GM19467 (cell line): ENCODE measurements around the gene COMMD10.
"Not testable (repeated sequence)": the region's sequence is repeated elsewhere in the genome, so short reads cannot be mapped to it uniquely, and the experiment has no call there.

ENCODE experiments used
- ATAC-seq: cut with Tn5 transposase; IDR thresholded peaks from one replicate; pipeline ENCODE4 v1.9.1; 2021; ENCODE audit warnings: mild to moderate bottlenecking, moderate library complexity; ENCODE audit not compliant: unreplicated experiment

COMMD10 gene

GRCh38 chr5:116084871-116085715 is at the start of gene COMMD10:
COMMD10 (plus strand) TSS chr5:116085025.
- ATAC-seq: peak; percentile 88

- ATAC-seq: no peak
These were observed 49.7 kb upstream of the COMMD10 start for GRCh38 chr5:116035123-116035522.

GRCh38 chr5:116037236-116037822 is 47.5 kb upstream of the COMMD10 start:
- ATAC-seq: no peak

- ATAC-seq: peak; percentile 88
These were observed 46.0 kb upstream of the COMMD10 start for GRCh38 chr5:116038817-116039216.

GRCh38 chr5:116042375-116042774 is 42.5 kb upstream of the COMMD10 start:
- ATAC-seq: no peak

GRCh38 chr5:116044073-116044472 is 40.8 kb upstream of the COMMD10 start:
- no peak for ATAC-seq

- no peak for ATAC-seq
These were observed 39.0 kb upstream of the COMMD10 start for GRCh38 chr5:116045821-116046220.

GRCh38 chr5:116046261-116046660 is 38.6 kb upstream of the COMMD10 start:
- no peak for ATAC-seq

- no peak for ATAC-seq
These were observed 38.0 kb upstream of the COMMD10 start for GRCh38 chr5:116046823-116047222.

GRCh38 chr5:116058346-116058936 is 26.4 kb upstream of the COMMD10 start:
- no peak for ATAC-seq

GRCh38 chr5:116062352-116062751 is 22.5 kb upstream of the COMMD10 start:
- ATAC-seq: no peak

GRCh38 chr5:116063950-116064349 is 20.9 kb upstream of the COMMD10 start:
- no peak for ATAC-seq

GRCh38 chr5:116068028-116068632 is 16.7 kb upstream of the COMMD10 start:
- no peak for ATAC-seq

- ATAC-seq: no peak
These were observed 13.6 kb upstream of the COMMD10 start for GRCh38 chr5:116071211-116071610.

GRCh38 chr5:116075191-116075831 is 9.5 kb upstream of the COMMD10 start:
- ATAC-seq: no peak

GRCh38 chr5:116076496-116076895 is 8.3 kb upstream of the COMMD10 start:
- ATAC-seq: peak; percentile 98

- ATAC-seq: no peak
These were observed 6.6 kb upstream of the COMMD10 start for GRCh38 chr5:116078199-116078598.

- ATAC-seq: peak; percentile 30
These were observed 536 bp upstream of the COMMD10 start for GRCh38 chr5:116084287-116084691.

- not testable (repeated sequence) for ATAC-seq
These were observed 1.5 kb downstream of the COMMD10 start for GRCh38 chr5:116086309-116086708.

GRCh38 chr5:116088062-116088461 is 3.2 kb downstream of the COMMD10 start:
- ATAC-seq: no peak

GRCh38 chr5:116090302-116090701 is 5.5 kb downstream of the COMMD10 start:
- no peak for ATAC-seq
